K562 (cell line): ENCODE data around the gene KIAA1958. TPM values are rescaled to one million over a fixed set of nuclear protein-coding genes. Genes with fewer than 3 reads are reported as not detected.
A peak's percentile ranks its signal among the peaks of the same experiment; 100 is the strongest.

Experiments used
- ARID1B ChIP-seq: fragments of 450-650 bp; IDR thresholded peaks from 2 replicates; pipeline ENCODE4 v1.6.1; 2016; ENCODE audit warnings: antibody characterized with exemption, mild to moderate bottlenecking, inconsistent platforms
- CBFA2T3 ChIP-seq: fragments of 450-650 bp; IDR thresholded peaks from 2 replicates; pipeline ENCODE4 v1.6.1; 2017
- DACH1 ChIP-seq: fragments of 450-650 bp; IDR thresholded peaks from 2 replicates; pipeline ENCODE4 v1.6.1; 2018; ENCODE audit not compliant: partially characterized antibody
- E2F8 ChIP-seq: fragments of 450-650 bp; IDR thresholded peaks from 2 replicates; pipeline ENCODE4 v1.7.1; 2018; ENCODE audit warnings: mild to moderate bottlenecking, low read depth; ENCODE audit not compliant: partially characterized antibody
- EZH2 ChIP-seq: IDR thresholded peaks from 2 replicates; pipeline ENCODE4 v1.6.1; 2012; ENCODE audit warnings: low read depth, mild to moderate bottlenecking, inconsistent platforms, low read length, borderline replicate concordance
- MCM5 ChIP-seq: fragments of 450-650 bp; IDR thresholded peaks from 2 replicates; pipeline ENCODE4 v1.6.1; 2016; ENCODE audit warnings: low read depth
- NCOA1 ChIP-seq: fragments of 450-650 bp; IDR thresholded peaks from 2 replicates; pipeline ENCODE4 v1.6.1; 2016; ENCODE audit warnings: low read depth
- NKRF ChIP-seq: fragments of 450-650 bp; IDR thresholded peaks from 2 replicates; pipeline ENCODE4 v1.6.1; 2016; ENCODE audit warnings: borderline replicate concordance
- RBM17 ChIP-seq: fragments of 200-400 bp; formaldehyde crosslinking; IDR thresholded peaks from 2 replicates; pipeline ENCODE4 v1.6.1; 2017; ENCODE audit warnings: low read depth, mild to moderate bottlenecking, low read length, borderline replicate concordance
- SREBF2 ChIP-seq: sonication (generic); formaldehyde crosslinking; IDR thresholded peaks from 2 replicates; pipeline ENCODE4 v1.4.0; 2020; ENCODE audit warnings: mild to moderate bottlenecking, missing genetic modification reagents
- STAT5A ChIP-seq: IDR thresholded peaks from 2 replicates; pipeline ENCODE4 v1.6.1; 2012; ENCODE audit warnings: low read length, inconsistent platforms, borderline replicate concordance
- TCF7L2 ChIP-seq: fragments of 150-350 bp; IDR thresholded peaks from 2 replicates; pipeline ENCODE4 v1.6.1; 2016; ENCODE audit warnings: low read depth, mild to moderate bottlenecking, low read length, moderate library complexity
- TRIM24 ChIP-seq, 2 experiments: fragments of 450-650 bp; IDR thresholded peaks; 2 replicates each; pipeline ENCODE4 v1.6.1; 2016
- ZBTB43 ChIP-seq: sonication (generic); formaldehyde crosslinking; IDR thresholded peaks from 2 replicates; pipeline ENCODE4 v1.8.0; 2023; ENCODE audit warnings: mild to moderate bottlenecking, missing genetic modification reagents
- ZNF140 ChIP-seq: fragments of 250-450 bp; sonication (Bioruptor Pico); IDR thresholded peaks from 2 replicates; pipeline ENCODE4 v1.8.0; 2021; ENCODE audit warnings: moderate library complexity, mild to moderate bottlenecking, inconsistent platforms
- ZNF41 ChIP-seq: fragments of 250-450 bp; sonication (Bioruptor Pico); conservative IDR thresholded peaks from 2 replicates; pipeline ENCODE4 v1.4.0; 2020; ENCODE audit warnings: mild to moderate bottlenecking
- ZNF445 ChIP-seq: fragments of 250-450 bp; sonication (Bioruptor Pico); IDR thresholded peaks from 2 replicates; pipeline ENCODE4 v1.4.0; 2020; ENCODE audit warnings: low read depth, mild to moderate bottlenecking, moderate library complexity
- ZNF695 ChIP-seq: fragments of 450-650 bp; formaldehyde crosslinking; IDR thresholded peaks from 2 replicates; pipeline ENCODE4 v1.4.0; 2020; ENCODE audit warnings: mild to moderate bottlenecking, moderate library complexity
- polyA plus RNA-seq, 8 experiments: library from polyadenylated mRNA; depleted of rRNA in 4 of 8; stranded (reverse) in 5 of 8; unstranded in 3 of 8; fragments of >200 nt; fragmentation: Nextera tagmentation in 2 of 8; fragmentation: Illumina TruSeq in 1 of 8; extraction: Ambion mirVana in 2 of 8; extraction: Trizol in 1 of 8; gene quantifications; 2 replicates each; pipeline versions ENCODE4 v1.2.1 to v1.2.3, GENCODE V29; 2011 to 2014; ENCODE audit warnings: inconsistent platforms in 1 of 8, missing spikeins in 1 of 8
- total RNA-seq, 7 experiments: library from RNA; depleted of rRNA in 6 of 7; stranded (reverse); fragments of >200 nt in 6 of 7; fragmentation: Illumina TruSeq in 2 of 7; extraction: Trizol in 2 of 7; gene quantifications; 2 replicates each; pipeline versions ENCODE4 v1.2.1 to v1.2.3, GENCODE V29; 2011 to 2021; ENCODE audit warnings: low replicate concordance in 1 of 7
- TF ChIP-seq, protein P1 (sequence below): IDR thresholded peaks from 2 replicates; pipeline ENCODE4 v1.6.1; 2012; ENCODE audit warnings: low read depth, low read length, improper control_type of control experiment, borderline replicate concordance

Gene KIAA1958
- total and polyA plus RNA-seq, 9 of the 15 experiments (the other 6 are each of a cell fraction or from before 2014, with no cell fraction given): 1.1 to 16.0 (median 10.1) TPM

DNA sequence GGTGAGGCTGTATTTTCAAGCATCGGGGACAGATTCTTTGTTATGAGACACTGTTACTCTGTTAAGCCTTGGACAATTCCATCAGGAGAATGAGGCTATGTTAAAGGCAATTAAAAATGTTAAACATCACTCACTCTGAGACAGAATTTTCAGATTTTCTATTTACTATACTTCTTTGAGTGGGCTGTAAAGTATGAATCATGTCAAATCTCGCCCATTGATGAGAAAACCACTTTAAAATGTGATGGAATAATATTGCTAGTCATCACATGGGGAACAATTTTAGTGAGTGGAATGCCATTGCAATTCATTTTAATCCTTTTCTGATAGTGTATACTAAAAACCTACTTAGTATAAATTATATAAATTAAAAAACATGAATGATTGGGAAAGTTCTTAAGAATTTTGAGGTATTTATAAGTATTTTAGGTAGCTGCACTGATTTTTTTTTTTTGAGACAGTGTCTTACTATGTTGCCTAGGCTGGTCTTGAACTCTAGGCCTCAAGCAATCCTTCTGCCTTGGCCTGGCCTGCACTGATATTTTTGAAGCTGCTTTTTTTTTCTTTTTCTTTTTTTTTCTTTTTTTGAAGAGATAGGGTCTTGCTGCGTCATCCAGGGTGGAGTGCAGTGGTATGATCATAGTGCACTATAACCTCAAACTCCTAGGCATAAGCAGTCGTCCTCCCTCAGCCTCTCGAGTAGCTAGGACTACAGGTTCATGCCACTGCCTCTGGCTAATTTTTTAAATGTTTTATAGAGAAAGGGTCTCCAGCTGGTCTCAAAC lies 73.2 kb downstream of the KIAA1958 start (continued):
- TF ChIP-seq, protein P1, sequence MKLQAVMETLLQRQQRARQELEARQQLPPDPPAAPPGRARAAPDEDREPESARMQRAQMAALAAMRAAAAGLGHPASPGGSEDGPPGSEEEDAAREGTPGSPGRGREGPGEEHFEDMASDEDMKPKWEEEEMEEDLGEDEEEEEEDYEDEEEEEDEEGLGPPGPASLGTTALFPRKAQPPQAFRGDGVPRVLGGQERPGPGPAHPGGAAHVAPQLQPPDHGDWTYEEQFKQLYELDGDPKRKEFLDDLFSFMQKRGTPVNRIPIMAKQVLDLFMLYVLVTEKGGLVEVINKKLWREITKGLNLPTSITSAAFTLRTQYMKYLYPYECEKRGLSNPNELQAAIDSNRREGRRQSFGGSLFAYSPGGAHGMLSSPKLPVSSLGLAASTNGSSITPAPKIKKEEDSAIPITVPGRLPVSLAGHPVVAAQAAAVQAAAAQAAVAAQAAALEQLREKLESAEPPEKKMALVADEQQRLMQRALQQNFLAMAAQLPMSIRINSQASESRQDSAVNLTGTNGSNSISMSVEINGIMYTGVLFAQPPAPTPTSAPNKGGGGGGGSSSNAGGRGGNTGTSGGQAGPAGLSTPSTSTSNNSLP: 0 out of 2 replicates have a peak, but pooled peaks have one; percentile 8
- TF ChIP-seq ZBTB43 (CRISPR knock-in tag): no peak
- TF ChIP-seq STAT5A: no peak
- no peak for TF ChIP-seq SREBF2 (CRISPR knock-in tag)
- TF ChIP-seq RBM17: no peak
- no peak for TF ChIP-seq ZNF140 (CRISPR knock-in tag)
- no peak for TF ChIP-seq TCF7L2
- TF ChIP-seq EZH2: no peak
- TF ChIP-seq CBFA2T3: peak; percentile 79
- TF ChIP-seq MCM5: no peak
- peak; percentile 43 to 75; a peak in 2 of 4 replicates for TF ChIP-seq TRIM24 (IDR thresholded peaks at IDR 0.05)
- 0 out of 2 replicates have a peak, but pooled peaks have one; percentile 39 for TF ChIP-seq NKRF
- no peak for TF ChIP-seq DACH1
- TF ChIP-seq NCOA1: no peak
- no peak for TF ChIP-seq E2F8
- no peak for TF ChIP-seq ZNF695
- TF ChIP-seq ZNF41 (CRISPR knock-in tag): no peak
- TF ChIP-seq ZNF445 (CRISPR knock-in tag): no peak
- peak; percentile 83 for TF ChIP-seq ARID1B
